ENCODE results near the gene BFSP1.

Gene BFSP1

DNA sequence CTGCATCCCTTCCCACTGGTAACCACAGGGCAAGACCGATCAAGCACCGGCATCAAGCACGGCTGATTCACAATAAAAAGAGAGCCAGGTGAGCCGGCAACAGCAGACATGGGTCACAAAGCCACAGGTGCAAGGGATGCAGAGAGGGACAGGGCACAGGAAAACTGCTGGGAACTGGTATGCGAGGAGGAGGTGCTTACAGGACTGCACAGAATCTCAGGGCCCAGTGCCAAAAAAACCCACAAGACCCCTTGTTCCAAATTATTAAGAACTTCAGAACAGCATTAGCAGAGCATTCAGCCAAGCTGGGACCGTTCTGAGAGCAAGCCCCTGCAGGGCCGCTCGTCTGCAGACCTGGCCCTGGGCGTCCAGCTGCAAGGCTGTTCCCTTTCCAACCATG, 35.4 kb downstream of the BFSP1 start:
- no peak for DNase-seq (ENCODE audit: low read depth)

DNA sequence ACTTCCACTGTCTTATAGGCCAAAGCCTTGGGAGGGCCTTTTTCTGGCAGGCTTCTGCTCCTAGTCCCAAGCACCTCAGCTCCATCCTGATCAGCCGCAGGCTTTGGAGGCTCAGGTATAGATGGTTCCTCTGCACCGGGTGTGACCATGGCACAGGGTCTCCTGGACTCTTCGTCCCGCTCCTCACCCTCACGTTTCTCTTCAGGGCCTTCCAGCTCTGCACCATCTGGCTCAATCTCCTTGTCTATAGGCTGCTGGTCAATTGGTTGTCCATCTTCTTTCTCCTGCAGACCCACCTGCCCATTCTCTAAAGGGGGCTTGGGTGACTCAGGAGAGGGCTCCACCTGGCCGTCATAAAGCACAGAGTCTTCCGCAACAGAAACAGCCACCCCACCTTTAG, 37.0 kb downstream of the BFSP1 start:
- no peak for DNase-seq (ENCODE audit: low read depth)

DNA sequence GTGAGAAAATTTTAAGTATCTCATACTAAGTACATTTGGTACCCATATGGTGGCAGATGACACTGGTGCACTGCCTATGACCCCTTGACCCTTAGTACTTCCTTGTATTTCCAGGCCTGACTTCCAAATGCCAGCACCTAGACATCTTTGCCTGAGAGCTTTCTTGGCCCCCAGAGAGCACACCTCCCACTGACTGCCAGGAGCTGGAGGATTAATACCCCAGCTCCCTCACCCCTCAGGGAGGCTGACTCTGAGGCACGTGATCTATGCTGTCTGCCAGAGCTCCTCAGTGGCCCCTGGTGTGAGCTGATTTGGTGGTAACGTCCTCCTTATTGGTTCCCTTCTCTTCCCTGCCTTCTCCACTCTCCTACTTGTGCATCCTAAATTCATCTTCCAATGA, 38.0 kb downstream of the BFSP1 start:
- DNase-seq (ENCODE audit: low read depth): no peak

DNA sequence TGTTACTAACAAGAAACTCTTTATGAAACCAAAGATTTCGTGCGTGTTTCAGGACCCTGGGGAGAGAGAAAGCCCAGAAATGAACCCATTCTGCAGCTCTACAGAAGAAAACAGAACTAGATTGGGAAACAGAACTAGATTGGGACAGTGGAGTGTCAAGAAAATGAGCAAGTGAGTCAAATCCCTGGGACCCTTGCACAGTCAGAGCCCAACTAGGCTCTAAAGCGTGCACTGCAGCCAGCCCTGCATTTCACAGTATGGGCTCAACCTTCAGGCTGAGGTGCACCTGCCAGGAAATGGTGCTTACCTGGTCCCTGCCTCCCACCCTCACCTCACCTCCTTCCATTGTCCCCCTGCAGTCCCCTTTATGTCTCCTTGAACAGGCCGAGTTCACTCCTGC, 39.7 kb downstream of the BFSP1 start:
- DNase-seq (ENCODE audit: low read depth): no peak

DNA sequence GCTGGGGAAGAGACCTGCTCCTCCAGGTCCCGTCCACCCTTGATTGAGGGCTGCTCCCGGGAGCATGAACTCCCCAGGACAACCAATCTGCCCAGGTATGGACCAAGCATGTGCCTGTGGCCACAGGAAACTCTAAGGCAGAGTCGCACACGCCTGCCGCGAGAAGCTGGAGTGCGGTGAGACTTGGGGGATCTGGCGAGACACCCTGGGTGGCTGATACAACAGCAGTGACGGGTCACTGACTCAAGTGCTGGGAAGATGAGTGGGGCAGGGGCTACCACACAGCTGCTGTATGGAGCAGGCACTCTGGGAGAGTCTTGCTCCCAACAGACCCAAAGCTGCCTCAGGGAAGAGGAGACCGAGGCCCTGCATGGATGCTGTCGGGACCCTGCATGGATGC, 40.1 kb downstream of the BFSP1 start:
- no peak for DNase-seq (ENCODE audit: low read depth)

DNA sequence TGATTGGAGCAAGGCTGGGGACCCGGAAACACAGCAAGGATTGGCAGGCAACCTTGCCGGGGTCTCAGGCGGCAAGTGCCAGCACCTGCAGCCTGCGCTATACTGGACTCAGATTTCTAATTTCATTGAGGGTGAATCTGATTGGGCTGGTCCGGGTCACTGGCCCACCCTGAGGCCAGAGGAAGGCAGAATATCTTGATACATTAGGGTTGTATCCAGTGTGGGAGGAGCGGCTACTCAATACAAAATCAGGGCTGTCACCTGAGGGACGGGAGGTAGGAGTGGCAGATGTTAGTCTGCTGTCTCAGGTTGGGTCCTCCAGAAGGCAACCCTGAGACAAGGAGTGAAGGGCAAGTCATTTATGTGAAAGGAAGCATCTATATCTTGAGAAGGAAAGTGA, 40.7 kb downstream of the BFSP1 start:
- no peak for DNase-seq (ENCODE audit: low read depth)

DNA sequence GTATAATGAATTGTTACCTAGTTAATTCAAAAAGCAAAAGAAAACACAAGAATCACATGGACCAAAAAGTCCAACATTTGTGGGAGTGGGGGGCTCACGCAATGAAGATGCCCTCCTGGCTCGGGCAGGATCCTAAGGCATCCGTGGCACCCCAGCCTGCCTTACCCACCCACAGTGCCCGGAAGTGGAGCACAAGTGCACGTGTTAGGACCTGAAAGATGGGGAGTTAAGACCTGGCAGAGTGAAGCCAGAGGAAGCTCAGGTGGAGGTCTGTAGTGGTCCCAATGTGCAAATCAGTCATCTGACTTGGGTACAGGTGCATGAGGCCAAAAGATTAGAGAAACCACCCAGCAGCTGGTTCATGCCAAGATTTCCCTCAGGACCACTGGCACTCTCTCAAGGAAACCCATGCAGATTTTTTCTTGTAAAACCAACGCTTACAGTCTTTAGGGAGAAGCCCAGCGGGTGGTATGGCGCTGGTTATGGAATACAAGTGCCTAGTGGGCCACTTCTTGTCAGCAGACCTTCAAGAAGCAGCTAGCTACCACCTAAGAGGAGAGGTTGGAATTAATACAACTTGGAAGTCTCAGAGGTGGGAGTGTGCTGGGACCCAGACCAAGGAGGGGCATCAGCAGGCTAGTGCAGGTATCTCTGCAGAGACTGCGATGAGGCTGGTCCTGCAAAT, 42.1 kb downstream of the BFSP1 start:
- DNase-seq (ENCODE audit: low read depth): no peak

DNA sequence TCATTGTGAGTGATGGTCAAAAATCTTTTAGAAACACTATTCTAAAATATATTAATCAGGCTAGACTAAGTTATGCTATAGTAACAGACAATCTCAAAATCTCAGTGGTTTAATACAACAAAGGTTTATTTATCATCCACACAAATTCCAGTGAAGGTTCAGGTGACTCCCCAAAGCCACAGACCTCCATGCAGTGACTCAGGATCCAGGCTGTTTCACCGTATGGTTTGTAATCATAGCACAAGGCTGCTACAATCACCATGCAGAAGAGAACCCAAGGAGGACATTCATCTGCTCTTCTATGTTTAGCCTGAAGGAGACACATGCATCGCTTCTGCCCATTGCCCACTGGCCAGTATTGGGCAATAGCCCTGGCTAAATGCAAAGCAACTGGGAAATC, 46.2 kb downstream of the BFSP1 start:
- peak; percentile 8 for DNase-seq (ENCODE audit: low read depth)

DNA sequence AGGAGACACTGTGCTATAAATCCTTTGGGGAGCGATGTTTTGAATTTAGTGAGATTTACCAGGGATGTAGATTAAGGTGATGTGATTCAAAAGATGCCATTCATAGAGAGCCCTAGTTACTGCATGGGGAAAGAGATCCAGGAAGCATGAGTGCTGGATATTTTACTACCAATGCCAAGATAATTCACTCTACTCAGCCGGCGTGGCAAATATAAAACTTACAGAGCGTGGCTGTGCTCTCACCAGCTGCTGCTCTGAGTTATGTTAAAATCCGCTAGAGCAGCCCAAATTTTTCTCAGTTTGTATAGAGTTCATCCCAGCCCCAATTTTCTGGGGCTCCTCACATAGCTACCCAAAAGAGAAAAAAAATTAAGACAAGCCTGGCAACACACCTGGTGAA, 48.6 kb downstream of the BFSP1 start:
- DNase-seq (ENCODE audit: low read depth): no peak

DNA sequence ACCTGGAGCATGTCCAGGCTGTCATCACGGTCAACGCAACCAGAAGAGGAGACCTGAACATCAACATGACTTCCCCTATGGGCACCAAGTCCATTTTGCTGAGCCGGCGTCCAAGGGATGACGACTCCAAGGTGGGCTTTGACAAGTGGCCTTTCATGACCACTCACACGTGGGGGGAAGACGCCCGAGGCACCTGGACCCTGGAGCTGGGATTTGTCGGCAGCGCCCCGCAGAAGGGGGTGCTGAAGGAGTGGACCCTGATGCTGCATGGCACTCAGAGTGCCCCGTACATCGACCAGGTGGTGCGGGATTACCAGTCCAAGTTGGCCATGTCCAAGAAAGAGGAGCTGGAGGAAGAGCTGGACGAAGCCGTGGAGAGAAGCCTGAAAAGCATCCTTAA, 49.5 kb downstream of the BFSP1 start:
- no peak for DNase-seq (ENCODE audit: low read depth)

DNA sequence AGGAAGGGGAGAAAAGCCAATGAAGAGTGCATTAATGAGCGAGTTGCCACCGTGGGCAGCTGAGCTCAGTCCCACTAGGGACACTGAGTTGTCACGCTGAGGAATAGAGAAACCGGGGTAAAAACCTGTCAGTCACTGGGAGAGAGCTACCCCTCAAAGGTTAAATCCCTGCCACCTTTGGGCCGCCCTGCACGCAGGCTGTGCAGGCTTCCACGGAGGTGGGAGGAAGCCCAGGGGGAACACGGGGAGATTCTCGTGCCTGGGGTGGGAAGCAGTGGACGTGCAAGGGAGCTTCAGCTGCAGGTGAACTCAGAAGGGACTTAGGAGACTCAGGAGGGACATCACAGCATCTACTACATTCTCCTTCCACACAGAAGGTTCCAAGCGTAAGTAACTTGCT, 50.5 kb downstream of the BFSP1 start:
- DNase-seq (ENCODE audit: low read depth): no peak

DNA sequence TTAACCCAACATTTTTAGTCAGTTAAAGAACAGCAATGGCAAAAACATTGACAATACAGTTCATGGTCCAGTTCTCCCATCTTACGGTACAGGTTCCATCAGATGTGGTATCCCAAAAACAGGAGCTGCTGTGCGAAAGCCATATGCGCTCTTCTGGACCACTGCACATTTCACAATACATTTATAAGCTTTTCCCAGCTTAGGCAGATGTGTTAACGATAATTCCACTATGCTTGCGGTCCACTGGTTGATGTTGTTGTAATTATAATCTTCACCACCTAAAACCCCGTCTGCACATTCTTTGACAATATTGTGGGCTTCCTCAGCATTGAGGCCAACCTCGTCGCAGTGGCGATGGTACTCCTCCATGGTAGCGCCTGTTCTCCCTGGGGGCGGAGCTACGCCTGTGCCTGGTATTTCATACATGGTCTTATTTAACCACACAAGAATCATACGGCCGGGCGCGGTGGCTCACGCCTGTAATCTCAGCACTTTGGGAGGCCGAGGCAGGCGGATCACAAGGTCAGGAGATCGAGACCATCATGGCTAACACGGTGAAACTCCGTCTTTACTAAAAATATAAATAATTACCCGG, 52.0 kb downstream of the BFSP1 start:
- DNase-seq (ENCODE audit: low read depth): no peak

DNA sequence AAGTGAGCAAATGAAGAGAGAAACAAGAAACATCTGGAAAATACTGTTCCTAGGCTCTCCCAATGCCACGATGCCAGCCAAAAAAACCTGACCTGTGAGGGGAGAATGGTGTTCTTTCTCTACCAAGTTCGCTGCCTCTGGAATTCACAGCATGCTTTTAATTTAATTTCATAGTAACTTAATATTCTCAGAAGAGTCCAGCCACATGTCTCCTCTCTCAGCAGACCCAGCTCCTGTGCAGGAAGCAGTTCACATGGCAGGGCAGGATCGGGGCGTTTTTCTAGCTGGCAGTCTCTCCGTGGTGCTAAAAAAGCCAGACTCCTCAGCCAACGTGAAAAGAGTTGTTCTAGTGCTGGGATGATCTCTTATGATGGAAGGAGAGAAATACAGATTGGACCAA, 57.5 kb downstream of the BFSP1 start:
- no peak for DNase-seq (ENCODE audit: low read depth)

DNA sequence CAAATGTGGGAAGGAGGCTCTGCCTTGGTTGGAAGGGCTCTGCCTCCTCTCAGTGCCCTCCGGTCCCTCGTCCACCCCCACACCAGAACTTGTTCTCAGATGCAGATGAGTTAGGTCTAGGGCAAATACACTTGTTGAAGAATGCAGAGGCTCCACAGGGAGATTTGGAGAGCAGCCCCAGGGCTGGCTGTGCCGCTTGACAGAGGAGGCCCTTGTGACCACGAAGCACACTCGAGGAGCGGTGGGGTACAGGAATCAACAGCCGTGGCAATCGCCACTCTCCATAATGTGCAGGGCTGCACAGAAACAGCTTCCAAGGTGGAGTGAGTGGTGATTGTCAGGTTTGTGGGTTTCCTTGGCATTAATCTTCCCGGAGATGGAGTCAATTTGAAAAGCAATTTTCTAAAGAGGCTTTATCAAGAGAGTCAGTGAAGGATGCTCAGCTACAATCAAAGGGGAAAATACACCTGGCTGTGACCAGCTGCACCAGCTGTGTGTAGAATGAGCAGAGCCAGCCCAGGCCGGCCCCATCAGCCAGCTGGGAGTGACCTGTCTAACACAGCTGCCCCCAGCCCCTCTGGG, 59.5 kb downstream of the BFSP1 start:
- no peak for DNase-seq (ENCODE audit: low read depth)

DNA sequence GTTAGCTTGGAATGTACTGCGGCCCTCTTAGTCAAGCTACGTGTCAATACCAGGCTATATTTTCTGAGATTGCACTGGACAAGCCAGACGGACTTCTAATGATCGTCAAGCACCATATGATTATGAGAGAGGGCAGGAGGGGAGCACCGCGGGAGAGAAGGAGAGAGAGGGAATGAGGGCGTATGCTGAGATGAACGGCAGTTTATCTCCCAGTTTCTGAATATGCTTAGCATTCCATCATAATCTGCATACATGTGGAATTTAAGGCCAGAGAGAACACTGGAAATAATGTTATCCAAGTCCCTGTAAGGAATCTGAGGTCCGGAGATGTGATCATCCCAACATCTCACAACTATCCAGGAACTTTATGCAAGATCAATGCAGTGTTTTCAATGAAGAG, 60.2 kb downstream of the BFSP1 start:
- no peak for DNase-seq (ENCODE audit: low read depth)

DNA sequence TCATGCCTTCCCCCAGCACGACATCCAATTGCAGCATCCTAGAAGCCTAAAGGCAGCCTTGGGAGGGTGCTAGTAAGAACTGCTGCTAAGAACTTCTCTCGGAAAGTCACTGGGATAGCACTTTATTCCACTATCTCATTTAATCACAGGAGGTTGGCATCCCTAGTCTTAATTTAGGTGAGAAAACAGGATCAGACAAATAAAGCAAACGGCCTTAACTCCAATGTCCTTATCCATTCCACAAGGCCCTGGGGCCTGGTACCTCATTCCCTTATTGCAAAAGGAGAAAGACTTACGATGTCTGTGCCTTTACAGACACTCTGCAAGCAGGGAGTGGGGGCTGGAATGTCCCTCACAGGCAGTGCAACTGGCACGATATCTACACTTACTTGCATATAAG, 60.7 kb downstream of the BFSP1 start:
- DNase-seq (ENCODE audit: low read depth): no peak

DNA sequence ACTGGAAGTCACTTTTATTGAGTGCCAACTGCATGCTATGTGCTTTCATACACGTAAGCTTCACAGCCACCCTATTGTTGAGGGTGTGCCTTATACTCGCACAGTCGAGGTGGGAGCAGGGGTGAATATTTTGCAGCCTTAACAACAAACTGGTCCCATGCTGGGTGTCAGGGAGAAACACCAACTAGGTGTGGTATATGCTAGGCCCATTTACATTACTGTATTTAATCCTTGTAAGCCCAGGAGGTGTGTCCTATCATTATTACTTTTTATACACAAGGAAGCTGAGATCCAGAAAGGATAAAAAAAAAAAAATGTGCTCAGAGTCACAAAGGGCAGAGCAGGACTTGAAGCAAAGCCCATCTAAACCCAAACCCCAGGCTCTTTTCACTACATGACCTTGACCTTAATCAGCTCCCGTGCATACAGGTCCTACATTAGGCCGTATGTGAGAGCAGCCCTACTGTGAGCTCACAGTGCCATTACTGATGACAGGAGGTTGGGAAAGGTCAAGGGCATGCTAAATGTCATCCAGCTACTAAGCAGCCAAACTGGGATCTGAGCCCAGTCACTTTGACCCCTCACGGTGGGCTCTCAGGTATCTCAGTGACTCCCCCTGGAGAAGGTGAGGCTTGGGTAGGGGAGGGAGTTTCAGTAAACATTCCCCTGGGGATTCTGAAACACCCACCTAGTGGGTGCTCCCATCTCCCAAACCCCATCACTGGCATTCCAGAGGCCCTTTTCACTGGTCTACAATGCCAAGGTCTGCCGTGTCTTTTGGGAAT, 61.7 kb downstream of the BFSP1 start:
- DNase-seq (ENCODE audit: low read depth): no peak

DNA sequence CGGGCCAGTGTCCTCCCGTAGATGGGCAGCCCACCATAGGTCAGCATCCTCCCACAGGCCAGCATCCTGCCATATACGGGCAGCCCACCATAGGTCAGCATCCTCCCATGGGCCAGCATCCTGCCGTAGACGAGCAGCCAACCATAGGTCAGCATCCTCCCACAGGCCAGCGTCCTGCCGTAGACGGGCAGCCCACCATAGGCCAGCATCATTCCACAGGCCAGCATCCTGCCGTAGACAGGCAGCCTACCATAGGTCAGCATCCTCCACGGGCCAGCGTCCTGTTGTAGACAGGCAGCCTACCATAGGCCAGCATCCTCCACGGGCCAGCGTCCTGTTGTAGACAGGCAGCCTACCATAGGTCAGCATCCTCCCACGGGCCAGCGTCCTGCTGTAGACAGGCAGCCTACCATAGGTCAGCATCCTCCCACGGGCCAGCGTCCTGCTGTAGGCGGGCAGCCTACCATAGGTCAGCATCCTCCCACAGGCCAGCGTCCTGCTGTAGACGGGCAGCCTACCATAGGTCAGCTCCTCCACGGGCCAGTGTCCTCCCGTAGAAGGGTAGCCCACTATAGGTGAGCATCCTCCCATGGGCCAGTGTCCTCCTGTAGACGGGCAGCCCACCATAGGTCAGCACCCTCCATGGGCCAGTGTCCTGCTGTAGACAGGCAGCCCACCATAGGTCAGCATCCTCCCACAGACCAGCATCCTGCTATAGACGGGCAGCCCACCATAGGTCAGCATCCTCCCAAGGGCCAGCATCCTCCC, 62.9 kb downstream of the BFSP1 start:
- no peak for DNase-seq (ENCODE audit: low read depth)

DNA sequence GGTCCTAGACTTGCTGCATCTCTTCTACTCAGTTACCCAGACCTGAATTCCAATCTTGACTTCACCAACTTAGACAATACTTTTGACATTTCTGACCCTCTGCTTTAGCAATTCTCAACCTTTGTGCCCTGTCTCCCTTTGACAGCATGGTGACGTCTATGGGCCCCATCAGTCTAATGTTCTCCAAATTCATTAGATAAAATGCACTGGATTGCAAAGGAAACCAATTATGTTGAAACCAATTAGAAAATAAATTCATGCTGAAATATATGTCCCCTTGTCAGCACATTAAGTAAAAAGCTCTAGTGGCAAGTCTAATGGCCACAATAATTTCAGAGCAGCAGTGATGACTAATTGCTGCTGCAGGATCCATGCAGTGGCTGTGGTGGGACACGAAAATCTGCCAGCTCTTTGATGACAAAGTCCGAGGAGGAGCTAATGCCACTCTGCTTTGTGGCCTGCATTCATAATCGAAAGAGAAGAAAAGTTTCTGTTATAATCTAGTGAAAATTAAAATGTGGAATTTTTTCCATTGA, 64.0 kb downstream of the BFSP1 start:
- DNase-seq (ENCODE audit: low read depth): no peak

DNA sequence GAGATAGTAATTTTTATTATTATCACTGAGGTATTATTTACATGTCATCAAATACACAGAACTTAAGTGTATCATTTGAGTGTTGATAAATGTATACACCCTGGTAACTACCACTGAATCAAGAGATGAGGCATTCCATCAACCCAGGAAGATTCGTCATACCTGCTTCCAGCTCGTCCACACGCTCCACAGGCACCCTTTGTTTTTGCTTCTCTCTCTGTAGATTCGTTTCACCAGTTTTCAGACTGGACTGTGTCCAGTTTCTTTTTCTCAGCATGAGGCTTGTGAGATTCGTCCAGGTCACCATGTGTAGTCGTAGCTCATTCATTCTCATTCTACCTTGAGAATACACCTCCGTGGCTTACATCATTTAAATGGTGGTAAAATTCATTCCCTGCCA, 64.5 kb downstream of the BFSP1 start:
- no peak for DNase-seq (ENCODE audit: low read depth)

DNA sequence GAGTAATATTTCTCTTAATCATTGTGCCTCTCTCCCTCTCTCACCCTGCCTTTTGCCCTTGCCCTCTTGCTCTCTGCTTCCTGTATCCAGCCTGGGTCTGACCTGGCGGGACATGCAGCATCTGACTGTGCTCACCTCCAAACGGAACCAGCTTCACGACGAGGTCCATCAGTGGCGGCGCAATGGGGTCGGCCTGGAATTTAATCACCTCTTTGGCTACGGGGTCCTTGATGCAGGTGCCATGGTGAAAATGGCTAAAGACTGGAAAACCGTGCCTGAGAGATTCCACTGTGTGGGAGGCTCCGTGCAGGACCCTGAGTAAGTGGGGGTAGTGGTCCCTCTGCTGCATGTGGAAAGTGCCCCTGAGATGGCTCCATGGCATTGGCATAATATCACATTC, 65.9 kb downstream of the BFSP1 start:
- DNase-seq (ENCODE audit: low read depth): no peak

DNA sequence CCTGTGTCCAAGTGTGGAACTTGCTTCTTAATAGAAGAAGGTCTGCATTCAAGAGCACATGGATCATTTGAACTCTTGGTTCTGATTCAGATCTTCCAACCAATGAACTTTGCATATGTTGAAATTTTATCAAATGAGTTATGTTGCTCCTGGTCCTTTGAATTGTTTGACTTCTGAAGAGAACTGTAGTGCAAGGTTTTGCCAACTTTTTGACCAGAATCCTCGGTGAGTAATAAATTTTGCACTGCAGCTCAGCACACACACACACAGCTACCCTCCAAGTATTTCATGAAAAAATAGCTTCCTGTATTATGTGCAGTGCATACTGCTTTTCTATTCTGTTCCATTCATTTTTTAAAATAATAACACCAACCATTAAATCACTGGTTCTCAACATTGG, 67.5 kb downstream of the BFSP1 start:
- no peak for DNase-seq (ENCODE audit: low read depth)
